HepG2 (cell line): ENCODE measurements around the gene KDM4D. TPM values are rescaled to one million over a fixed set of nuclear protein-coding genes. Genes with fewer than 3 reads are reported as not detected.

Source experiments
- ATAC-seq: fragments of 200-7000 bp; cut with Tn5 transposase; 3 replicates; pipeline ENCODE4 v1.9.1; 2020; ENCODE audit warnings: mild to moderate bottlenecking, moderate library complexity
- BruUV-seq: library from RNA; stranded (reverse); fragments of 400-500 nt; replicated peaks from 2 replicates; lab custom pipeline; 2021; lab: Mats Ljungman, UMichigan
- CTCF ChIA-PET: fragments of 300-600 bp; formaldehyde crosslinking; extraction: SDS; loops from one replicate; lab custom pipeline; 2021; ENCODE audit warnings: low total read pairs, inconsistent platforms, low intra/inter-chr PET ratio; lab: Yijun Ruan, JAX
- POLR2A ChIA-PET: fragments of 350-600 bp; sonication (Branson Sonifier 250); formaldehyde crosslinking; loops from one replicate; lab custom pipeline; 2020; ENCODE audit warnings: antibody characterized with exemption, inconsistent platforms; lab: Yijun Ruan, JAX
- DNase-seq: peaks from one replicate; pipeline ENCODE4 v3.0.0-alpha.2; 2015; ENCODE audit warnings: low spot score
- FAIRE-seq: peaks from 3 replicates; lab custom pipeline; 2011; peaks lifted over from hg19 to GRCh38; lab: Jason Lieb, UNC
- H2AFZ ChIP-seq: one replicate; pipeline ENCODE4 v1.6.1; 2011; ENCODE audit warnings: low read length, inconsistent platforms
- H3K27ac ChIP-seq: fragments of 300-600 bp; 3 replicates; pipeline ENCODE4 v1.8.0; 2011; ENCODE audit warnings: mixed run types, mild to moderate bottlenecking, mixed read lengths, low read length, inconsistent platforms; ENCODE audit not compliant: insufficient read depth; ENCODE audit errors: extremely low read length
- H3K27me3 ChIP-seq, 2 experiments: fragments of 200-600 bp in 1 of 2; 2 replicates in 1 of 2; 3 replicates in 1 of 2; pipeline versions ENCODE4 v1.6.0 to v1.8.0; 2011; ENCODE audit warnings: low read length in 2 of 2, mild to moderate bottlenecking in 2 of 2, moderate library complexity in 2 of 2, inconsistent platforms in 1 of 2; ENCODE audit not compliant: insufficient read depth in 2 of 2, control insufficient read depth in 1 of 2
- H3K36me3 ChIP-seq, 2 experiments: fragments of 200-600 bp in 1 of 2; replicated peaks in 1 of 2; 2 replicates in 1 of 2; 3 replicates in 1 of 2; pipeline versions ENCODE4 v1.5.1 to v1.8.0; 2011; ENCODE audit warnings: low read length in 2 of 2, inconsistent platforms in 1 of 2; ENCODE audit not compliant: insufficient read depth in 2 of 2, control insufficient read depth in 1 of 2
- H3K4me1 ChIP-seq: 2 replicates; pipeline ENCODE4 v1.5.1; 2012; ENCODE audit warnings: low read length, inconsistent platforms; ENCODE audit not compliant: insufficient read depth
- H3K4me2 ChIP-seq: 2 replicates; pipeline ENCODE4 v1.6.0; 2011; ENCODE audit warnings: low read depth, low read length, inconsistent platforms
- H3K4me3 ChIP-seq, 3 experiments: fragments of 200-600 bp in 1 of 3; sonication (generic), shearing (Covaris generic) in 1 of 3; replicated peaks in 1 of 3; 2 replicates each; pipeline ENCODE4 v1.5.1; 2011 to 2016; ENCODE audit warnings: low read length in 3 of 3, inconsistent platforms in 2 of 3, low read depth in 2 of 3, mild to moderate bottlenecking in 2 of 3, control low read depth in 1 of 3, mixed read lengths in 1 of 3; ENCODE audit not compliant: insufficient read depth in 1 of 3
- H3K79me2 ChIP-seq: one replicate; pipeline ENCODE4 v1.6.1; 2011; ENCODE audit warnings: low read length, inconsistent platforms; ENCODE audit not compliant: insufficient read depth
- H3K9ac ChIP-seq: 2 replicates; pipeline ENCODE4 v1.6.0; 2011; ENCODE audit warnings: mild to moderate bottlenecking, low read depth, low read length, inconsistent platforms; ENCODE audit not compliant: insufficient read depth
- H3K9me3 ChIP-seq: 2 replicates; pipeline ENCODE4 v1.5.1; 2012; ENCODE audit warnings: mild to moderate bottlenecking, low read length
- H4K20me1 ChIP-seq: 2 replicates; pipeline ENCODE4 v1.6.0; 2011; ENCODE audit warnings: inconsistent platforms, mild to moderate bottlenecking, low read length, moderate library complexity; ENCODE audit not compliant: insufficient read depth
- MAFK ChIP-seq, 2 experiments: IDR thresholded peaks in 1 of 2; conservative IDR thresholded peaks in 1 of 2; 2 replicates each; pipeline ENCODE4 v1.6.1; 2011; ENCODE audit warnings: improper control_type of control experiment in 2 of 2, low read length in 2 of 2
- PHF20 ChIP-seq: sonication (generic); formaldehyde crosslinking; IDR thresholded peaks from 2 replicates; pipeline ENCODE4 v1.5.0; 2020; ENCODE audit warnings: mild to moderate bottlenecking, missing genetic modification reagents
- TERF1 ChIP-seq: sonication (generic); formaldehyde crosslinking; IDR thresholded peaks from 2 replicates; pipeline ENCODE4 v1.8.0; 2022; ENCODE audit warnings: mild to moderate bottlenecking, missing genetic modification reagents, moderate library complexity
- YY1 ChIP-seq: IDR thresholded peaks from 2 replicates; pipeline ENCODE4 v1.6.1; 2011; ENCODE audit warnings: low read length, low read depth, moderate library complexity, mild to moderate bottlenecking; ENCODE audit not compliant: insufficient read depth, insufficient replicate concordance
- ZNF672 ChIP-seq: sonication (generic); formaldehyde crosslinking; IDR thresholded peaks from 2 replicates; pipeline ENCODE4 v1.8.1; 2022; ENCODE audit warnings: missing genetic modification reagents
- ZNF792 ChIP-seq: IDR thresholded peaks from 2 replicates; pipeline ENCODE4 v1.6.1; 2016
- WGBS: methylation state at CpG from one replicate; pipeline ENCODE4 v1.1.6; 2017; ENCODE audit warnings: low lambda C conversion rate; 5-methylcytosine and 5-hydroxymethylcytosine counted together
- in situ Hi-C: cut with HindIII; loops from 2 replicates; pipeline ENCODE4 v1.10.0; 2017; ENCODE audit warnings: low pct_unique_long_range_greater_than_20kb; ENCODE audit not compliant: extremely low pct_ligation_motif_present
- intact Hi-C: fragments of 100-400 bp; cut with micrococcal nuclease; formaldehyde crosslinking; loops from one replicate; pipeline ENCODE4 v1.10.0; 2022; ENCODE audit not compliant: unreplicated experiment
- polyA plus RNA-seq, 8 experiments: library from polyadenylated mRNA; depleted of rRNA in 3 of 8; stranded (reverse) in 7 of 8; unstranded in 1 of 8; fragments of >200 nt; fragmentation: Illumina TruSeq in 4 of 8; extraction: Trizol in 4 of 8; gene quantifications; 2 replicates each; pipeline versions ENCODE4 v1.2.1 to v1.2.3, GENCODE V29; 2011 to 2016; ENCODE audit warnings: low read depth in 4 of 8, missing spikeins in 1 of 8, mixed read lengths in 1 of 8; ENCODE audit not compliant: insufficient read depth in 1 of 8
- total RNA-seq, 5 experiments: library from RNA; depleted of rRNA; stranded (reverse); fragments of >200 nt; fragmentation: Illumina TruSeq; extraction: Trizol; gene quantifications; 2 replicates each; pipeline ENCODE4 v1.2.3, GENCODE V29; 2016; ENCODE audit warnings: low read depth in 1 of 5

The KDM4D gene
- total and polyA plus RNA-seq, 2 of the 13 experiments (the other 11 are each of a cell fraction or from before 2014, with no cell fraction given), result 0.96 to 1.3 TPM

GRCh38 chr11:94938095-94939055 lies 35.1 kb upstream of the KDM4D start:
- Histone ChIP-seq H3K9ac (no peak overlapping the region), H3K4me2 (no peak overlapping the region), H3K4me1 (no peaks in the 10 kb centered on the region), H4K20me1 (no peaks in the 10 kb centered on the region), H3K27me3 (peaks cover 0 to 10% of the 10 kb centered on the region in 2 experiments; a peak in 1 of 5 replicates), H3K79me2 (no peaks in the 10 kb centered on the region), H3K36me3 (no peaks in the 10 kb centered on the region), H2AFZ (no peak overlapping the region), H3K27ac (no peak overlapping the region), H3K4me3 (no peak overlapping the region), H3K9me3 (no peaks in the 10 kb centered on the region)
- no peak for FAIRE-seq
- TF ChIP-seq YY1 (no peak), ZNF672 (CRISPR knock-in tag) (no peak), PHF20 (CRISPR knock-in tag) (no peak), ZNF792 (CRISPR knock-in tag) (no peak)
- no TSS peak for BruUV-seq
- intact Hi-C loops (no loop called here), in situ Hi-C loops (no loop called here)
- CTCF ChIA-PET, result no interaction called here
- DNase-seq, result no peak
- POLR2A ChIA-PET, result no interaction called here
- 3% methylated on average over 9 of the region's 9 CpGs for WGBS
- ATAC-seq, result no peak

GRCh38 chr11:94939346-94939745 lies 34.2 kb upstream of the KDM4D start:
- in situ Hi-C loops, result no loop called here

More at GRCh38 chr11:94939346-94939745, 34.2 kb upstream of the KDM4D start:
- Histone ChIP-seq H3K4me2 (no peak overlapping the region), H3K36me3 (no peaks in the 10 kb centered on the region), H3K27ac (no peak overlapping the region), H2AFZ (no peak overlapping the region), H4K20me1 (no peaks in the 10 kb centered on the region), H3K79me2 (no peaks in the 10 kb centered on the region), H3K4me3 (no peak overlapping the region), H3K9ac (no peak overlapping the region), H3K9me3 (no peaks in the 10 kb centered on the region), H3K27me3 (peaks cover 0 to 10% of the 10 kb centered on the region in 2 experiments; a peak in 2 of 5 replicates), H3K4me1 (no peaks in the 10 kb centered on the region)
- ChIA-PET CTCF (no interaction called here), POLR2A (no interaction called here)
- no peak for FAIRE-seq
- no peak for ATAC-seq
- BruUV-seq, result no TSS peak
- intact Hi-C loops, result no loop called here
- WGBS, result 5% methylated on average over 2 of the region's 2 CpGs
- TF ChIP-seq MAFK (conservative IDR thresholded peaks at IDR 0.05 in 1 of 2, IDR thresholded peaks at IDR 0.05 in 1 of 2; ENCODE audit: low read length in 2 of 2) (peak in 1 of 2 experiments; percentile 22; a peak in 1 of 4 replicates), TERF1 (no peak)
- no peak for DNase-seq
